ENCODE results near the gene VPS8. TPM values are rescaled to one million over a fixed set of nuclear protein-coding genes. Genes with fewer than 3 reads are reported as not detected.

The VPS8 gene
- total and polyA plus RNA-seq, 4 donors: 6.8 to 108 (median 38.0) TPM

DNA sequence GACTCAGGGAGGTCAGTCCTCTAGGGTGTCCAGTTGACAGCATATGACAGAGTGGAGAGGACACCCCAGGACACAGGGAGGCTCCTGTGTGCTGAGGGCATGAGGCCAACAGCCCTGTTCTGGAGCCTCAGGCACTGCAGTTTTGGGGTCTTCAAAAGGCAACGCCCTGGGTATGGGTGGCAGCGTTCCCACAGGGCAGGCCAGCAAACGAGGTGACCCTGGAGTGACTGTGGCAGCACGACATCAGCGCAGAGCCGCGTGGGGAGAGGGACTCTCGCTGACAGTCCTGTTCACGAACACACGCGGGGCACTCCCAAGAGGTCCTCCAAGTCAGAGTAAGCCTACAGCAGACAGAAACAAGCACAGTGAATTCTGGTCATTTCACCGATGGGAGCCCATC, 41.4 kb upstream of the VPS8 start:
- Histone ChIP-seq H3K4me1 (ENCODE audit: control insufficient read depth in 1 of 2, insufficient read depth in 2 of 2, low read length in 2 of 2) (no peaks in the 10 kb centered on the region), H3K36me3 (ENCODE audit: control insufficient read depth in 1 of 2, insufficient read depth in 2 of 2, low read length in 1 of 2) (no peaks in the 10 kb centered on the region), H3K27me3 (ENCODE audit: control insufficient read depth in 1 of 2, insufficient read depth in 2 of 2, low read length in 1 of 2) (no peaks in the 10 kb centered on the region), H3K4me3 (ENCODE audit: low read length in 2 of 2) (no peak overlapping the region), H3K27ac (ENCODE audit: low read depth in 1 of 2, low read length in 2 of 2) (no peak overlapping the region), H3K9me3 (ENCODE audit: control insufficient read depth, low read length) (no peaks in the 10 kb centered on the region)
- intact Hi-C loops (cut with DNase I): no loop called here
- ATAC-seq (ENCODE audit: low FRiP score) (no peak), DNase-seq (peak; percentile 29 to 68)
- 90% methylated on average over 12 of the region's 12 CpGs for WGBS, 2 donors

DNA sequence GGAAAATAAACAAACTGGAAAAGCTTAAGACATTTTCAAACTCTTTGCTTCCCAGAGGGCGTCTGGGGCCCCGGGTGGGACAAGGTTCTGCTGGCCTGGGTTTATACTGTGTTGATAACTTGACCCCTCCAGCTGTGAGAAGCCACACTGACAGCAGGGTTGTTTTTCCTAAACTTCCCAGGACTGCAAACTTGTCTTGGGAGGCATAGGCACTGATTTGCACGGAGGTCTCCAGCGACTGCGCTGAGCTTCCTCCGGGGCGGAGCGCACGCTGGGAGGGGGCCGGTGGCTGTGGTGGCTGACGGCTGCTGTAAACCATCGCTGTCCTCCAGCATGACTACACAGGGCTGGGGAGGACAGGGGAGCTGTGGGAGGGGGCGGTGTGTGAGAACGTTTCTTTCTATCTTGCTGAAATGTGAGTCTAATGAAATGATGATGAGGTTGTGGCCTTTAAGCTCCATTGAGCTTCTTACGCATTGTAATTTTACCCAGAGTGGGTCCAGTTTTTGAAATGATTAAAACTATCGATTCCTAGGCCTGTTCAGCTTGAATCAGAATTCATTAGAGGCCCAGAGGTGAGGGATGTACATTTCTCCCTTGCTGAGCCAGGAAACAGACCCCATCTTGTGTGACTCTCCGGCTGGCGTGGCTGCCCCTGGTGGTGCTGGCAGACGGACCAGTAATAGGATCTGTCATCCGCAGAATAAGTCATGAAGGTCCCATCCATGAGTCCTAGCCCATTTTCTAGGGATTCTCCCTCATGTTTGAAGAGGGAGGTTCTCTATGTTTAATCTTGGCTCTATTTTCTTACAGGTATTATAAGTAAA, 40.5 kb upstream of the VPS8 start:
- no peak for ATAC-seq (ENCODE audit: low FRiP score)

DNA sequence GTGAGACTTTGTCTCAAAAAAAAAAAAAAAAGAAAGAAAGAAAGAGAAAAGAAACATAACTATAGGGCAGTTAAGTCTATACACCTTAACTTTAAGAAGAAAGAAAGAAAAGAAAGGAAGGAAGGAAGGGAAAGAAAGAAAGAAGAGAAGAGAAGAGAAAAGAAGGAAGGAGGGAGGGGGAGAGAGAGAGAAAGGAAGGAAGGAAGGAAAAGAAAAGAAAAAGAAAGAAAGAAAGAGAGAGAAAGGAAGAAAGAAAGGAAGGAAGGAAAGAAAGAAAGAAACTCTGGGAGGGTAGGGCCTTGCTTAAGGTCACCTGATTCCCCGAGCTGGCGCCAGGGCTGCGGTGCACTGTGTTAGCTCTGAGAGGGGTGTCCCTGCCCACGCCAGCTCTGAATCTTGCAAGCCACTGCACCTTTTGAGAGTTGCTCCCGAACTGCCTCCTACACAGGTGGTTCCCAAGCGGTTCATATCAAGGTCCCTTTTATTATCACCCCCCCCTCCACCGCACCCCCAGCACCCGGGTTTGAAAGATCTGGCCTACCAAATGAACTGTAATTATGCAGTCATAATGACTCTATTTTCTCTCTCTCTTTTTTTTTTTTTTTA, 39.2 kb upstream of the VPS8 start:
- 86 to 88% methylated on average over 8 of the region's 8 CpGs for WGBS, 2 donors
- DNase-seq: peak; percentile 24 to 43
- ATAC-seq (ENCODE audit: low FRiP score): no peak
- H3K4me1 ChIP-seq (ENCODE audit: control insufficient read depth in 1 of 2, insufficient read depth in 2 of 2, low read length in 2 of 2): no peaks in the 10 kb centered on the region
- no peaks in the 10 kb centered on the region for H3K27me3 ChIP-seq (ENCODE audit: control insufficient read depth in 1 of 2, insufficient read depth in 2 of 2, low read length in 1 of 2)
- intact Hi-C loops (cut with DNase I): no loop called here
- no peaks in the 10 kb centered on the region for H3K9me3 ChIP-seq (ENCODE audit: control insufficient read depth, low read length)
- no peaks in the 10 kb centered on the region for H3K36me3 ChIP-seq (ENCODE audit: control insufficient read depth in 1 of 2, insufficient read depth in 2 of 2, low read length in 1 of 2)
- no peak overlapping the region for H3K27ac ChIP-seq (ENCODE audit: low read depth in 1 of 2, low read length in 2 of 2)
- H3K4me3 ChIP-seq (ENCODE audit: low read length in 2 of 2): no peak overlapping the region

More for the DNA sequence above, 40.5 kb upstream of the VPS8 start:
- intact Hi-C loops (cut with DNase I): no loop called here
- 85 to 89% methylated on average over 20 of the region's 20 CpGs for WGBS, 2 donors
- Histone ChIP-seq H3K4me1 (ENCODE audit: control insufficient read depth in 1 of 2, insufficient read depth in 2 of 2, low read length in 2 of 2) (no peaks in the 10 kb centered on the region), H3K27me3 (ENCODE audit: control insufficient read depth in 1 of 2, insufficient read depth in 2 of 2, low read length in 1 of 2) (no peaks in the 10 kb centered on the region), H3K27ac (ENCODE audit: low read depth in 1 of 2, low read length in 2 of 2) (no peak overlapping the region), H3K9me3 (ENCODE audit: control insufficient read depth, low read length) (no peaks in the 10 kb centered on the region), H3K4me3 (ENCODE audit: low read length in 2 of 2) (no peak overlapping the region), H3K36me3 (ENCODE audit: control insufficient read depth in 1 of 2, insufficient read depth in 2 of 2, low read length in 1 of 2) (no peaks in the 10 kb centered on the region)
- peak; percentile 18 to 59 for DNase-seq

DNA sequence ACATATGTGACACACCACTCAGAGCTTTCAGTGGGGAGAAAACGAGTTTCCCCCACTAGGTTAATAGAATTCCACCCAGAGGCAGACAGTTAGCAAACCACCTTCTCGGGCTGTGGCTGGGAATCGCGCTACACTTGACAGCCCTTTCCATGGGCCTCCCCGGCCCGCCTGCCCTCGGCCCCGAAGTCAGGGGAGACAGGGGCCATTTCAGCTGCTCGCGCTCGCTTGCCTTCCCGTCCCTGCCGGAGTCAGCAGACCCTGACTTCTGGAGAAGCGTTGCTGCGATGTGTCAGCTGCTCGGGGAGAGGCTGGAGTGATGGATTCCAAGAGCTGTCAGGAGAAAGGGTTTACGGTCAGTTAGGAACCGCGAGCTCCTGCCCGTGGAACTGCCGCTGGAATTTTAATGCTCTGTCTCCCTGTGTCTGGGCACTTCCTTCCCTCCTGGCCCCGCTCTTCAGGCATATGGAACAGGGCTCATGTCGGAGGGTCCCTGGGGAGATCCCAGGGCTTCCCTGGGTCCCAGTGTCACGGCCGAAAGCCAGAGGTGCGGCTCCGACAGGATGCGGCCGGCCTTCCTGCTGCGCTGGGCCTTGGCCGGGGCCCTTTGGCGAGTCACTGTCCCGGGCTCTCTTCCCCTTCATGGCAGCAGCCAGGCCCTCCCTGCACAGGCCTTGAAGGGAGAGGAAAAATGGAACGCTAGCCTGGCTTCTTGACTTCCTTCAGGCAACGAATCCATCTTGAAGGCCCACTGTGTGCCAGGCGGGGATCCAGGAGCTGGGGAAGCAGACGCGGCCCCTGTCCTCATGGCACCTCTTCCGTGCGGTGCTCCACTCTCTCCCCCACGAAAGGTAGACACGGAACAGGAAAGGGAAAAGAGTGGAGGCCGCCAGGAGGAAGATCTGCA, 38.4 kb upstream of the VPS8 start:
- Histone ChIP-seq H3K4me3 (ENCODE audit: low read length in 2 of 2) (no peak overlapping the region), H3K36me3 (ENCODE audit: control insufficient read depth in 1 of 2, insufficient read depth in 2 of 2, low read length in 1 of 2) (no peaks in the 10 kb centered on the region), H3K27ac (ENCODE audit: low read depth in 1 of 2, low read length in 2 of 2) (no peak overlapping the region), H3K4me1 (ENCODE audit: control insufficient read depth in 1 of 2, insufficient read depth in 2 of 2, low read length in 2 of 2) (no peaks in the 10 kb centered on the region), H3K9me3 (ENCODE audit: control insufficient read depth, low read length) (no peaks in the 10 kb centered on the region), H3K27me3 (ENCODE audit: control insufficient read depth in 1 of 2, insufficient read depth in 2 of 2, low read length in 1 of 2) (no peaks in the 10 kb centered on the region)
- intact Hi-C loops (cut with DNase I): no loop called here
- ATAC-seq (ENCODE audit: low FRiP score) (peak; percentile 59), DNase-seq (peak; percentile 39 to 74)
- 93 to 94% methylated on average over 43 of the region's 43 CpGs for WGBS, 2 donors

DNA sequence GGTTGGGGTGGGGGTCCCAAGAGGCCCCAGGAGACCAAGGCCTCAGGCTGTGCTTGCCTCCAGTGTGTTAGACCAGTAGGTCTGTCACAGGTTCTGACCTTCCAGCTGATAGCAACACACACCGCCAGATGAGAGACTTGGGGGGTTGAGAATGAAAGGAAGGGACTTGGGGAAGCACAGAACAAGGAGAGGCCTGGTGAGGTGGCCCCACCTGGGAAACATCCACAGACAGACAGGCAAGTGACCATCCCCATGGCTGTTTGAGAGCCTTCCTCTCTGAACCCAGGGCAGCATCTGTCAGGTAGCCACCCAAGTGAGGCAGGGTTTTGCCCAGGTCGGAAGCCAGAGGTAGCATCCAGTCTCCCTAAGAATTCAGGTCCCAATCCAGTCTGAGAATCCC, 35.0 kb upstream of the VPS8 start:
- intact Hi-C loops (cut with DNase I): loop anchor here in 1 of 2 donors (1.0 to 5.0 kb wide), 2 partner anchors 50 to 216 kb away; partner anchors contain the start of gene EPHB3
- 86 to 89% methylated on average over 2 of the region's 2 CpGs for WGBS, 2 donors
- no peak overlapping the region for H3K27ac ChIP-seq (ENCODE audit: low read depth in 1 of 2, low read length in 2 of 2)
- H3K27me3 ChIP-seq (ENCODE audit: control insufficient read depth in 1 of 2, insufficient read depth in 2 of 2, low read length in 1 of 2): no peaks in the 10 kb centered on the region
- no peaks in the 10 kb centered on the region for H3K36me3 ChIP-seq (ENCODE audit: control insufficient read depth in 1 of 2, insufficient read depth in 2 of 2, low read length in 1 of 2)
- DNase-seq (peak in 1 of 2 donors; percentile 13), ATAC-seq (ENCODE audit: low FRiP score) (no peak)
- no peaks in the 10 kb centered on the region for H3K4me1 ChIP-seq (ENCODE audit: control insufficient read depth in 1 of 2, insufficient read depth in 2 of 2, low read length in 2 of 2)
- H3K4me3 ChIP-seq (ENCODE audit: low read length in 2 of 2): no peak overlapping the region
- H3K9me3 ChIP-seq (ENCODE audit: control insufficient read depth, low read length): no peaks in the 10 kb centered on the region

DNA sequence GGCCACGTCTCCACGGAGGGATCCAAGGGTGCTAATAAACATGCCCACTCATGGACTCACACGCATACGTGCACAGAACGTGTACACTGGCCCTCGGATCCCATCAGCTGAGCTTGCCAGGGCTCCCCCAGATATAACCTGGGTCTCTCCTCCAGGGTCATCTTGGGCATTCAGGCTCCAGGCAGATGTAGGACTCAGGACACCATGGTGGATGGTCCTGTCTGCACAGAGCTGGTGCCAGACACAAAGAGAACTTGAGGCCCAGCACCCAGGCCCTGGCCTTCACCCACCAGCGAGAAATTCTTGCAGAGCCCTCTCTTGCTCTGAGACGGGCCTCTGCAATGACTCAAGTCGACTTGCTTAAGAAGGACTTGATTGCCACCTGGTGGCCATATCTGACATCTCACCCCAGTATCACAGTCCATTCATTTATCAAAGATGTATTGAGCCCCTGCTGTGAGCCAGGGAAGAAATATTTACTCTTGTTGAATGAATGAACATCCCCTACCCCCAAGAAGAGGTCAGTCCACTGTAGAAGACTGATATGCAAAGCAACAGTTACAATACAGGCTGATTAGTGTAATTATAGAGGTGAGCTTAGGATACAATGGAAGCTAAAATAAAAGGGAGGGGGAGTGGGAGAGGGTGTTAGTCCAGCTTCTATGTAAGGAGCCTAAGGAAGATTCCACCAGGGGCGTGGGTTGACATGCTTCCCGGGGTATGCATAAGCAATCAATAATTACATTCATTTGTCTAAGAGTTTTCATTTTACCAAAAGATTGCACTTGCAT, 34.2 kb upstream of the VPS8 start:
- WGBS, 2 donors: 21 to 22% methylated on average over 11 of the region's 11 CpGs
- Histone ChIP-seq H3K9me3 (ENCODE audit: control insufficient read depth, low read length) (no peaks in the 10 kb centered on the region), H3K4me3 (ENCODE audit: low read length in 2 of 2) (no peak overlapping the region), H3K27ac (ENCODE audit: low read depth in 1 of 2, low read length in 2 of 2) (no peak overlapping the region), H3K27me3 (ENCODE audit: control insufficient read depth in 1 of 2, insufficient read depth in 2 of 2, low read length in 1 of 2) (no peaks in the 10 kb centered on the region), H3K4me1 (ENCODE audit: control insufficient read depth in 1 of 2, insufficient read depth in 2 of 2, low read length in 2 of 2) (no peaks in the 10 kb centered on the region), H3K36me3 (ENCODE audit: control insufficient read depth in 1 of 2, insufficient read depth in 2 of 2, low read length in 1 of 2) (no peaks in the 10 kb centered on the region)
- ATAC-seq (ENCODE audit: low FRiP score) (peak; percentile 91), DNase-seq (peak; percentile 91 to 94)
- intact Hi-C loops (cut with DNase I): loop anchor here in 1 of 2 donors (1.0 to 5.0 kb wide), 2 partner anchors 50 to 216 kb away; partner anchors contain the start of gene EPHB3

DNA sequence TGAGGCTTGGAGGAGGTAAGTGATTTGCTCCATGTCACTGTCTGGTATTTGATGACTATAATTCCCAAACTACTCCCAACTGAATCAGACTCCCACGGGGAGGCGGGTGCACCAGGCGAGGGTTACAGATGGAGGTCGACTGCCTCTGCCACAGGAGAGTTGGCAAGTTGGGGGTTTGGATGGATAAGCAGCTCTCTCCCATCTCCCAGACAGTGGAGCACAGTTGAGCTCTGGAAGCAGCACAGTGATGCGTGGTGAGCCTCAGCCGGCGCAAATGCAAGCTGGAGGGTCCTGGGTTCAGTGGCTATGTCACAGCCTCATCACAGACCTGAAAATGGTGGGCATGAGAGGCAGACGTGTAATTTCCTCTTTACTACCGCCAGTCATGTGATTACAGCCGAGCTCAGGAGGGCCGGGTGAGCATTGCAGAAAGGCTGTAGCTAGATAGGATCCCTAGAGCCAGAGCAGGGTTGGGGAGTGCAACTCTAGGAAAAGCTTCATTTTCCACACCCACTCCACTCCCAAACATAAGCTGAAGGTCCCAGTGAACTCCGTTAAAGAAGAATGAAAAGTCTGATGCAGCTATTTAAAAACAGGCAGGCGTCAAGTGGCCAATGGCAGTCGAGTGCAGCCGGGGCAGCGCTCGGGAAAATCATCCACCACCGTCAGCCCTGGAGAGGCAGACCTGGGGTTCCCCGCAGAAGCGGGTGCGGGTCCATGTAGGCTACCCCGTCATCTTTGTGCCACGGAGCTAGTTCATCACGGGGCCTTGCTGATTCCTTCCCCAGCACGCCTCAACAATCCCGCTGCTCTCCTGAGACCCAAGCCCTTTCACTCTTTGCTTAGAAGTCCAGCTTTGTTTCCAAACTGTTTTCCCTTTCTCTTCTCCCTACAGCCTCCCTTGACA, 33.3 kb upstream of the VPS8 start:
- ATAC-seq (ENCODE audit: low FRiP score) (no peak), DNase-seq (peak in 1 of 2 donors; percentile 66)
- Histone ChIP-seq H3K9me3 (ENCODE audit: control insufficient read depth, low read length) (no peaks in the 10 kb centered on the region), H3K27ac (ENCODE audit: low read depth in 1 of 2, low read length in 2 of 2) (no peak overlapping the region), H3K36me3 (ENCODE audit: control insufficient read depth in 1 of 2, insufficient read depth in 2 of 2, low read length in 1 of 2) (no peaks in the 10 kb centered on the region), H3K4me1 (ENCODE audit: control insufficient read depth in 1 of 2, insufficient read depth in 2 of 2, low read length in 2 of 2) (no peaks in the 10 kb centered on the region), H3K4me3 (ENCODE audit: low read length in 2 of 2) (no peak overlapping the region), H3K27me3 (ENCODE audit: control insufficient read depth in 1 of 2, insufficient read depth in 2 of 2, low read length in 1 of 2) (no peaks in the 10 kb centered on the region)
- WGBS, 2 donors: 27 to 30% methylated on average over 26 of the region's 26 CpGs
- intact Hi-C loops (cut with DNase I): loop anchor here in 1 of 2 donors (5.0 kb wide), 1 partner anchor 51 kb away; no protein-coding TSS in a partner anchor
